ENCODE measurements around the gene NUBPL.

DNA sequence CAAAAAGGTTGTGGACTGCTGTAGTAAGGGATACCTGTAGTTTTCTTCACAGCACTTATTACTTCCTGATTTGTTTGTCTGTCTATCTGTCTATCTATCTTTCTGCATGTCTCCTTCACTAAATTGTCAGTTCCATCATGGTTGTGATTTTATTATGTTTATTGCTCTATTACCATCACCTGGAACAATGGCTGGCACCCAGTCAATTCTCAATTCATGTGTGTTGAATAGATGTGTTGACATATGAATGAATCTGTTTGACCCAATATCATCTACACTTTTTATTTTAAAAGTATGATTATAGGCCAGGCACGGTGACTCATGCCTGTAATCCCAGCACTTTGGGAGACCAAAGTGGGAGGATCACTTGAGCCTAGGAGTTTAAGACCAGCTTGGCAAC lies 224.4 kb downstream of the NUBPL start:
- TF ChIP-seq EZH2phosphoT487 (IDR thresholded peaks at IDR 0.05; ENCODE audit: borderline replicate concordance, low read depth, low read length) = no peak
- TF ChIP-seq, protein P1, sequence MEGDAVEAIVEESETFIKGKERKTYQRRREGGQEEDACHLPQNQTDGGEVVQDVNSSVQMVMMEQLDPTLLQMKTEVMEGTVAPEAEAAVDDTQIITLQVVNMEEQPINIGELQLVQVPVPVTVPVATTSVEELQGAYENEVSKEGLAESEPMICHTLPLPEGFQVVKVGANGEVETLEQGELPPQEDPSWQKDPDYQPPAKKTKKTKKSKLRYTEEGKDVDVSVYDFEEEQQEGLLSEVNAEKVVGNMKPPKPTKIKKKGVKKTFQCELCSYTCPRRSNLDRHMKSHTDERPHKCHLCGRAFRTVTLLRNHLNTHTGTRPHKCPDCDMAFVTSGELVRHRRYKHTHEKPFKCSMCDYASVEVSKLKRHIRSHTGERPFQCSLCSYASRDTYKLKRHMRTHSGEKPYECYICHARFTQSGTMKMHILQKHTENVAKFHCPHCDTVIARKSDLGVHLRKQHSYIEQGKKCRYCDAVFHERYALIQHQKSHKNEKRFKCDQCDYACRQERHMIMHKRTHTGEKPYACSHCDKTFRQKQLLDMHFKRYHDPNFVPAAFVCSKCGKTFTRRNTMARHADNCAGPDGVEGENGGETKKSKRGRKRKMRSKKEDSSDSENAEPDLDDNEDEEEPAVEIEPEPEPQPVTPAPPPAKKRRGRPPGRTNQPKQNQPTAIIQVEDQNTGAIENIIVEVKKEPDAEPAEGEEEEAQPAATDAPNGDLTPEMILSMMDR (conservative IDR thresholded peaks at IDR 0.05; ENCODE audit: low read length) = no peak
